Bronchial epithelial cell (primary cell): Measurements from ENCODE around the gene TOM1L2. TPM values are rescaled to one million over a fixed set of nuclear protein-coding genes. Genes with fewer than 3 reads are reported as not detected.

Experiments
- DNase-seq: peaks from one replicate; pipeline ENCODE4 v3.0.0-alpha.2; 2010; ENCODE audit warnings: low read depth
- FAIRE-seq: peaks from 2 replicates; lab custom pipeline; 2011; peaks lifted over from hg19 to GRCh38; lab: Jason Lieb, UNC
- H3K27me3 ChIP-seq: 2 replicates; pipeline ENCODE4 v1.5.1; 2011; ENCODE audit warnings: low read length; ENCODE audit not compliant: control insufficient read depth, insufficient read depth
- H3K36me3 ChIP-seq: 2 replicates; pipeline ENCODE4 v1.5.1; 2011; ENCODE audit warnings: low read length; ENCODE audit not compliant: control insufficient read depth, insufficient read depth
- H3K4me3 ChIP-seq: 2 replicates; pipeline ENCODE4 v1.5.1; 2011; ENCODE audit warnings: mild to moderate bottlenecking, low read depth, low read length, control low read depth
- CTCF ChIP-seq: IDR thresholded peaks from 2 replicates; pipeline ENCODE4 v1.5.1; 2011; ENCODE audit warnings: mild to moderate bottlenecking, moderate library complexity, low read length, control low read depth, inconsistent platforms; ENCODE audit not compliant: insufficient read depth, severe bottlenecking
- total RNA-seq: library from RNA; depleted of rRNA; stranded (reverse); fragments of >200 nt; gene quantifications from 2 replicates; pipeline ENCODE4 v1.2.1, GENCODE V29; 2014

TOM1L2 gene
- total RNA-seq, 1 donor from 2014 or later, result 12.4 TPM

GRCh38 chr17:17846645-17847044 lies 125.6 kb downstream of the TOM1L2 start:
- no peak for TF ChIP-seq CTCF
- Histone ChIP-seq H3K36me3 (peaks cover 4% of the 10 kb centered on the region), H3K27me3 (no peaks in the 10 kb centered on the region), H3K4me3 (no peak overlapping the region)
- DNase-seq, result no peak
- no peak for FAIRE-seq

- FAIRE-seq, result no peak
- H3K4me3 ChIP-seq, result no peak overlapping the region
- TF ChIP-seq CTCF, result no peak
- no peaks in the 10 kb centered on the region for H3K27me3 ChIP-seq
- H3K36me3 ChIP-seq, result peaks cover 4% of the 10 kb centered on the region
- DNase-seq, result no peak
These were observed 126.2 kb downstream of the TOM1L2 start for GRCh38 chr17:17846003-17846402.

- FAIRE-seq (no peak), DNase-seq (no peak)
- Histone ChIP-seq H3K4me3 (no peak overlapping the region), H3K36me3 (peaks cover 4% of the 10 kb centered on the region), H3K27me3 (no peaks in the 10 kb centered on the region)
- no peak for TF ChIP-seq CTCF
These were observed 127.0 kb downstream of the TOM1L2 start for GRCh38 chr17:17845046-17845775.

- Histone ChIP-seq H3K4me3 (no peak overlapping the region), H3K36me3 (peaks cover 4% of the 10 kb centered on the region), H3K27me3 (no peaks in the 10 kb centered on the region)
- no peak for DNase-seq
- no peak for FAIRE-seq
- TF ChIP-seq CTCF, result no peak
These were observed 127.7 kb downstream of the TOM1L2 start for GRCh38 chr17:17844500-17844899.

GRCh38 chr17:17844079-17844478 lies 128.1 kb downstream of the TOM1L2 start:
- peaks cover 4% of the 10 kb centered on the region for H3K36me3 ChIP-seq
- no peak overlapping the region for H3K4me3 ChIP-seq
- FAIRE-seq (no peak), DNase-seq (no peak)
- no peak for TF ChIP-seq CTCF
- H3K27me3 ChIP-seq, result no peaks in the 10 kb centered on the region

GRCh38 chr17:17843096-17843495 lies 129.1 kb downstream of the TOM1L2 start:
- TF ChIP-seq CTCF, result no peak
- DNase-seq, result peak; percentile 69

More at GRCh38 chr17:17843096-17843495, 129.1 kb downstream of the TOM1L2 start:
- no peaks in the 10 kb centered on the region for H3K27me3 ChIP-seq
- no peak overlapping the region for H3K4me3 ChIP-seq
- FAIRE-seq, result peak; percentile 32
- H3K36me3 ChIP-seq, result peaks cover 3% of the 10 kb centered on the region
